ENCODE measurements around the gene PIGQ.

The PIGQ gene

GRCh38 chr16:610513-611381 is 41.0 kb downstream of the PIGQ start:
- DNase-seq = no peak

GRCh38 chr16:615122-615521 is 45.4 kb downstream of the PIGQ start:
- no peak for DNase-seq

GRCh38 chr16:616733-617586 is 47.2 kb downstream of the PIGQ start:
- DNase-seq = no peak

GRCh38 chr16:617855-618254 is 48.1 kb downstream of the PIGQ start:
- no peak for DNase-seq

GRCh38 chr16:619476-620100 is 49.8 kb downstream of the PIGQ start:
- no peak for DNase-seq

GRCh38 chr16:620700-621525 is 51.1 kb downstream of the PIGQ start:
- DNase-seq = no peak

GRCh38 chr16:621526-622105 is 51.8 kb downstream of the PIGQ start:
- DNase-seq = no peak

GRCh38 chr16:622920-623280 is 53.1 kb downstream of the PIGQ start:
- DNase-seq = no peak

- no peak for DNase-seq
Observed at GRCh38 chr16:624526-625070, 54.8 kb downstream of the PIGQ start.

- DNase-seq = no peak
Observed at GRCh38 chr16:625117-625976, 55.6 kb downstream of the PIGQ start.

- DNase-seq = no peak
Observed at GRCh38 chr16:625977-626765, 56.4 kb downstream of the PIGQ start.

GRCh38 chr16:626787-627453 is 57.2 kb downstream of the PIGQ start:
- peak; percentile 96 for DNase-seq

GRCh38 chr16:627454-628239 is 57.9 kb downstream of the PIGQ start:
- peak; percentile 94 for DNase-seq

GRCh38 chr16:628321-629061 is 58.7 kb downstream of the PIGQ start:
- no peak for DNase-seq

- no peak for DNase-seq
Observed at GRCh38 chr16:629185-629832, 59.5 kb downstream of the PIGQ start.

- DNase-seq = no peak
Observed at GRCh38 chr16:629833-630248, 60.1 kb downstream of the PIGQ start.

GRCh38 chr16:630249-630814 is 60.6 kb downstream of the PIGQ start:
- no peak for DNase-seq

All from NCI-H226 (cell line).